ENCODE measurements around the gene OPHN1.

DNA sequence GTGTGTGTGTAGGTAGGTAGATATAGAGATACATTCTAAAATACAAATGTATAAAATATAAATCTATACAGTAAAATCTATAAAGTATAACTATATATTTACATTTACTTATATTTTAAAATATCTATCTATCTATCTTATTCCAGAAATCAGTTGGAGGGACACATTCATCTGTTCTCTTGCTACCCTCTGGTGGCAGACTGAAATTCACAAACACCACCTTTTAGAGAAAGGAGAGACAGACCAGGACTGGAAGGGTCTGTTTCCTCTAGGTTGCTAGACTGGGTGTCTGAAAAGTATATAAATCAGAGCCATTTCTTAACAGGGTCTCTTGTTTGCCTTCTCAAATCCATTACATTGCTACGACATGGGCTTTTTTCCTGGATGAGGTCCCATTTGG is 343.0 kb downstream of the OPHN1 start:
- TF ChIP-seq, protein P1, sequence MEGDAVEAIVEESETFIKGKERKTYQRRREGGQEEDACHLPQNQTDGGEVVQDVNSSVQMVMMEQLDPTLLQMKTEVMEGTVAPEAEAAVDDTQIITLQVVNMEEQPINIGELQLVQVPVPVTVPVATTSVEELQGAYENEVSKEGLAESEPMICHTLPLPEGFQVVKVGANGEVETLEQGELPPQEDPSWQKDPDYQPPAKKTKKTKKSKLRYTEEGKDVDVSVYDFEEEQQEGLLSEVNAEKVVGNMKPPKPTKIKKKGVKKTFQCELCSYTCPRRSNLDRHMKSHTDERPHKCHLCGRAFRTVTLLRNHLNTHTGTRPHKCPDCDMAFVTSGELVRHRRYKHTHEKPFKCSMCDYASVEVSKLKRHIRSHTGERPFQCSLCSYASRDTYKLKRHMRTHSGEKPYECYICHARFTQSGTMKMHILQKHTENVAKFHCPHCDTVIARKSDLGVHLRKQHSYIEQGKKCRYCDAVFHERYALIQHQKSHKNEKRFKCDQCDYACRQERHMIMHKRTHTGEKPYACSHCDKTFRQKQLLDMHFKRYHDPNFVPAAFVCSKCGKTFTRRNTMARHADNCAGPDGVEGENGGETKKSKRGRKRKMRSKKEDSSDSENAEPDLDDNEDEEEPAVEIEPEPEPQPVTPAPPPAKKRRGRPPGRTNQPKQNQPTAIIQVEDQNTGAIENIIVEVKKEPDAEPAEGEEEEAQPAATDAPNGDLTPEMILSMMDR (IDR thresholded peaks at IDR 0.05), result no peak
- TF ChIP-seq HMGA2 (CRISPR knock-in tag; IDR thresholded peaks at IDR 0.05) (no peak), ESRRA (CRISPR knock-in tag; IDR thresholded peaks at IDR 0.05; ENCODE audit: borderline replicate concordance) (no peak), JUN (CRISPR knock-in tag; IDR thresholded peaks at IDR 0.05) (no peak)
- TF ChIP-seq, protein P2, sequence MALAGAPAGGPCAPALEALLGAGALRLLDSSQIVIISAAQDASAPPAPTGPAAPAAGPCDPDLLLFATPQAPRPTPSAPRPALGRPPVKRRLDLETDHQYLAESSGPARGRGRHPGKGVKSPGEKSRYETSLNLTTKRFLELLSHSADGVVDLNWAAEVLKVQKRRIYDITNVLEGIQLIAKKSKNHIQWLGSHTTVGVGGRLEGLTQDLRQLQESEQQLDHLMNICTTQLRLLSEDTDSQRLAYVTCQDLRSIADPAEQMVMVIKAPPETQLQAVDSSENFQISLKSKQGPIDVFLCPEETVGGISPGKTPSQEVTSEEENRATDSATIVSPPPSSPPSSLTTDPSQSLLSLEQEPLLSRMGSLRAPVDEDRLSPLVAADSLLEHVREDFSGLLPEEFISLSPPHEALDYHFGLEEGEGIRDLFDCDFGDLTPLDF (CRISPR knock-in tag; IDR thresholded peaks at IDR 0.05), result no peak
